GM19328 (cell line): Measurements from ENCODE around the gene PSMF1.

Source experiments
- ATAC-seq: cut with Tn5 transposase; IDR thresholded peaks from one replicate; pipeline ENCODE4 v1.9.1; 2021; ENCODE audit warnings: mild to moderate bottlenecking, moderate library complexity; ENCODE audit not compliant: unreplicated experiment

Gene PSMF1

GRCh38 chr20:1163105-1163504 lies 44.7 kb downstream of the PSMF1 start:
- no peak for ATAC-seq

- ATAC-seq, result no peak
Measured at GRCh38 chr20:1163653-1164052, 45.3 kb downstream of the PSMF1 start.

GRCh38 chr20:1164871-1165270 lies 46.5 kb downstream of the PSMF1 start:
- ATAC-seq, result no peak

GRCh38 chr20:1165521-1165920 lies 47.1 kb downstream of the PSMF1 start:
- ATAC-seq, result no peak

GRCh38 chr20:1165941-1166340 lies 47.5 kb downstream of the PSMF1 start:
- ATAC-seq, result no peak

- no peak for ATAC-seq
Measured at GRCh38 chr20:1166948-1167720, 48.7 kb downstream of the PSMF1 start.

- ATAC-seq, result no peak
Measured at GRCh38 chr20:1169224-1169623, 50.8 kb downstream of the PSMF1 start.

- ATAC-seq, result no peak
Measured at GRCh38 chr20:1171461-1172093, 53.2 kb downstream of the PSMF1 start.

GRCh38 chr20:1173698-1174097 lies 55.3 kb downstream of the PSMF1 start:
- ATAC-seq, result no peak

GRCh38 chr20:1174787-1175186 lies 56.4 kb downstream of the PSMF1 start:
- no peak for ATAC-seq

GRCh38 chr20:1177680-1178079 lies 59.3 kb downstream of the PSMF1 start:
- no peak for ATAC-seq

- ATAC-seq, result no peak
Measured at GRCh38 chr20:1178103-1178502, 59.7 kb downstream of the PSMF1 start.

- ATAC-seq, result no peak
Measured at GRCh38 chr20:1178623-1179022, 60.2 kb downstream of the PSMF1 start.

- no peak for ATAC-seq
Measured at GRCh38 chr20:1180949-1181348, 62.5 kb downstream of the PSMF1 start.

- ATAC-seq, result no peak
Measured at GRCh38 chr20:1182106-1182505, 63.7 kb downstream of the PSMF1 start.

- no peak for ATAC-seq
Measured at GRCh38 chr20:1183153-1183552, 64.8 kb downstream of the PSMF1 start.

- no peak for ATAC-seq
Measured at GRCh38 chr20:1184260-1184637, 65.8 kb downstream of the PSMF1 start.

GRCh38 chr20:1184638-1185315 lies 66.4 kb downstream of the PSMF1 start, which contains the start of gene TMEM74B:
TSS of gene TMEM74B (minus strand) at chr20:1184981. CDS start at chr20:1183801, 1,180 bp downstream.
- no peak for ATAC-seq

- no peak for ATAC-seq
Measured at GRCh38 chr20:1185316-1185741, 66.9 kb downstream of the PSMF1 start.

- ATAC-seq, result no peak
Measured at GRCh38 chr20:1185790-1186334, 67.5 kb downstream of the PSMF1 start.

GRCh38 chr20:1186367-1186991 lies 68.1 kb downstream of the PSMF1 start:
- ATAC-seq, result no peak
